ENCODE results near the gene OS9.

The OS9 gene

DNA sequence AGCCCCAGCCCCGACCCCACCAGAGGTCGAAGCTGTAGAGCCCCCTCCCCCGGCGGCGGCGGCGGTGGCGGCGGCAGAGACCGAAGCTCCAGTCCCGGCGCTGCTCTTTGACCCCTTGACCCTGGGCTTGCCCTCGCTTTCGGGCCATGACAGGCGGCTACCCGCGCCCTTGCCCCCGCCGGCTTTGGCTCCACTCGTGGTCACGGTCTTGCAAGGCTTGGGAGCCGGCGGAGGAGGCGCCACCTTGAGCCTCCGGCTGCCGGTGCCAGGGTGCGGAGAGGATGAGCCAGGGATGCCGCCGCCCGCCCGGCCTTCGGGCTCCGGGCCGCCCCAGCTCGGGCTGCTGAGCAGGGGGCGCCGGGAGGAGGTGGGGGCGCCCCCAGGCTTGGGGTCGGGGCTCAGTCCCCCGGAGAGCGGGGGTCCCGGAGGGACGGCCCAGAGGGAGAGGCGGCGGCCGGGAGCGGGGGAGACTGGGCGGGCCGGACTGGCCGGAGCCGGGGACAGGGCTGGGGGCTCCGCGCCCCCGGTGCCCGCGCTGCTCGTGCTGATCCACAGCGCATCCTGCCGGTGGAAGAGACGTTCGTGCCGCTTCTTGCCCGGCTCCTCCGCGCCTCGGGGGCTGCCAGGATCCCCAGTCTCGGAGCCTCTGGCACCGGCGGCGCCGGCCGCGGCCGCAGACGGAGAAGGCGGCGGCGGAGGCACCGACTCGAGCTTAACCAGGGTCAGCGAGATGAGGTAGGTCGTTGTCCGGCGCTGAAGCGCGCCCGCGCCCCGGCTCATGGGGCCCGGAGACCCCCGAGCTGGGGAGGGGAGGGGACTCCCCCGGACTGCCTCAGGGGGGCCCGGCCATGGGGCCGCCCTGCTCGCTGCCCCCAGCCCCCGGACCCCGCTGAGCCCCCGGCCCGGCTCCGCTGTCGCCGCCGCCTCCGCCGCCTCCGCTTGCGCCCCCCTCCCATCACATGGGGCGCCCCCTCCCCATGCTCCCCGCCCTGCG lies 43.8 kb downstream of the OS9 start:
- DNase-seq (ENCODE audit: low spot score): no peak

GRCh38 chr12:57738661-57739237 lies 44.8 kb downstream of the OS9 start, which contains the start of gene AGAP2:
Gene AGAP2 (minus strand): TSS chr12:57738742. CDS start chr12:57738246, 496 bp downstream.
- DNase-seq (ENCODE audit: low spot score): peak; percentile 56

DNA sequence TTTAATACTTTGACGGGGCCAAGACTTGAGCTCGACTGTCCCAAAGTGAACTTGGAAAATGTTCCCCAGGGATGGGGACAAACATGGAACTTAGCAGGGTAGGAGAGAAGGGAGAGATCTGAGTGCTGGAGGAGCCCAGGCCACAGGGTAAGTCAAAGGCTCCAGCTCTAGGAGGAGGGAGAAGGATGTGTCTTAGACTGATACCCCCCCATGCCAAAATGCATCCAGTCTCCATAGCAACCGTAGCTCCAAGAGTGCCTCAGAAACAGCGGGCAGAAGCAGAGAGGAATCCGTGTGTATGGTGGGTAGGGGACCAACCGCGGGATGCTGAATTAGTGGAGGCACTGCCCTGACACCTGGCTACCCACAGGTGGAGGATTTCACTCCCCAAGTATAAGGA lies 45.5 kb downstream of the OS9 start:
- DNase-seq (ENCODE audit: low spot score): no peak

DNA sequence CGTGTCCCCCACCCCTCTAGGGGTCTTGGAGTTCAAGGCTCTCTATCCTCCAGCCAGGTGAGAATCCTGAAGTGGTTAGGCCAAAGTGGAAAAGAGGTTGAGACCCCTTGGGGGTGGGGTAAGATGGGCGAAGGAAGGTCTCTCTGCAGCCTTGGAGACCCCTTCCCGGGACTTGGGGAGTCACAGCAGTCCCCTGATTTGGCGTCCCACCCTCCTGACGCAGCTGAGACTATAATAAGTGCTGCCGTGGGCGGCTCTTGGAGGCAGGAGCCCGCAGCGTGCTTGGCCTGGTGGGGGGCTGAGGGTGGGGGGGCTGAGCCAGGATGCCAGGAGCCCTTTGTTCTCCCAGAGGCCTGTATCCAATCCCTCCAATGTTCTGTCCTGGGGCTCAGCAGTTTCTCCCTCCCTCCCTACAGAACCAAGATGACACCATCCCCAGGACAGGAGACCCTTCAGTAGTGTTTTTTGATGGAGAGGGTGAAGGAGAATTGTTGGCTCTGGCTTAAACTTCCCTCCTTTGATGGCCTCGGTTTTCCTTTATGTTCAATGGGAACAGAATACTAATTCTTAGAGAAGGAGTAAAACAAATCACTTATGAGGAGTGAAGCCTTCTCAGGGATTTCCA lies 46.1 kb downstream of the OS9 start:
- DNase-seq (ENCODE audit: low spot score): no peak

- peak; percentile 73 for DNase-seq (ENCODE audit: low spot score)
These were observed 46.9 kb downstream of the OS9 start for GRCh38 chr12:57740656-57741412.

DNA sequence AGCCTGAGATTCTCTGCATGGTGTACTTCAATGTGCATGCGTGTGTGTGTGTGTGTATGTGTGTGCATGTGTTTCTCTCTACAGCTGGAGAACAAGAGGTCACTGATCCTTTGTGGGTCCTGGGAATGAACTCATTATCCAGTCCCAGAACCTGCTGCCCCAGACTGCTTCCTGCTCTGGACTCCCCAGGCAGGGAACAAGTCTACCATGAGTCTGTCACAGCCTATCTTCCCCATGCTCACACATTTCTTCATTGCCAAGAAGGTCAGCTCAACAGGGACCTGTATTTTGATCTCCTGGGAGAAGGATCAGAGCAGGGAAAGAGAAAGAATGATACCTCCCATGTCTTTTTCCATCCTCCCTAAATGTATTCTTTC lies 47.5 kb downstream of the OS9 start:
- no peak for DNase-seq (ENCODE audit: low spot score)

DNA sequence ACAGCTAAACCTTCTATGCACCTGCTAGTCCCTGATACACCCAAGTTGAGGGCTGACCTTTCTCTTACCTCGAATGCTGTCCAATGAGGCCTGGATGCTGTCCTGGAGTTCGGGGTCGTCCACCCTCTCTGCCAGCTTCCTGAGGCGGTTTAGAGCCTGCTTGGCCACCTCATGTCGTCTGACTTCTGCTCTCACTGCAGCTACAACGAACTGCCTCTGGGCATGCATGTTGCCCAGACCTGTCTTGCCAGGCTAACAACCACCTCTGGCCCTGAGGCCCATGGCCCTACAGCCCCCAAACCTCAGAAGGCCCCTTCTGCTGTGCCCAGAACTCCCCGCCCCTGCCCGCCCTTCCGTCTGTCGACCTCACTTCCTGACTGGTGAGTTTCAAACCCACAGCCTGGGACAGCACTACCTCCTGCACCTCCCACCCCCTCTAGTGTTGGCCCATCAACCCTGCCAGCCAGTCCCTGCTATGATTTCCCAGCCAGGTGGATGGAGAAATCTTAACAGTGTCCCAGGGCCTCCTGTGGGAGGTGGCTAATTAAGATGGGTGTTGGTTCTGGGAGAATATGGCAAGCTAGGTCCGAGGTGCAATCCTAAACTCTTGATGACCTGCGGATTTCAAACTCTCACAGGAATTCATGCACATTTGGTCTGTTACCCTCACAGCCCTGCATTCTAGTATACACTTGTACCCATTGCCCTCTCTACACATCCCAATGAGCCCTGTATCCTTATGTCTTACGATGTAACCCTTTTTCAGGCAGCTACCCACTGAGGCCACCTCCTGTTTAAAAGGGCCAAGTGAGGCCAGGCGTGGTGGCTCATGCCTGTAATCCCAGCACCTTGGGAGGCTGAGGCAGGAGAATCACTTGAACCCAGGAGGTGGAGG lies 48.2 kb downstream of the OS9 start:
- no peak for DNase-seq (ENCODE audit: low spot score)

DNA sequence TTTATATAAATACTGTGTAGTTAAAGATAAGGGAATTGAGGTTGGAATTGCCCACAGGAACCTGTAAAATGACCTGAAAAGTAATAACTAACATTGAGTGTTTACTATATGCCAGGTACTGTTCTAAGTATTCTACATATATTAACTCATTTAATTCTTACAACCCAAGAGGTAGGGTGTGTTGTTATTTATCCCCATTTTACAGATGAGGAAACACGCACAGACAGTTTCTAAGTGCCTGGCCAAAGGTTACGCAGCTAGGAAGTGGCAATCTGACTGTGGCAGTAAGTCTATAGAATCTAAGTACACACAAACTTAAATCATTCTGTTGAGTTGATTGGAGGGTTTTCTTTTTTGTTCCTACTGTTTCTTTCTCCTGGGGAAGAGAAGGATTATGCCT lies 49.8 kb downstream of the OS9 start:
- DNase-seq (ENCODE audit: low spot score): no peak

DNA sequence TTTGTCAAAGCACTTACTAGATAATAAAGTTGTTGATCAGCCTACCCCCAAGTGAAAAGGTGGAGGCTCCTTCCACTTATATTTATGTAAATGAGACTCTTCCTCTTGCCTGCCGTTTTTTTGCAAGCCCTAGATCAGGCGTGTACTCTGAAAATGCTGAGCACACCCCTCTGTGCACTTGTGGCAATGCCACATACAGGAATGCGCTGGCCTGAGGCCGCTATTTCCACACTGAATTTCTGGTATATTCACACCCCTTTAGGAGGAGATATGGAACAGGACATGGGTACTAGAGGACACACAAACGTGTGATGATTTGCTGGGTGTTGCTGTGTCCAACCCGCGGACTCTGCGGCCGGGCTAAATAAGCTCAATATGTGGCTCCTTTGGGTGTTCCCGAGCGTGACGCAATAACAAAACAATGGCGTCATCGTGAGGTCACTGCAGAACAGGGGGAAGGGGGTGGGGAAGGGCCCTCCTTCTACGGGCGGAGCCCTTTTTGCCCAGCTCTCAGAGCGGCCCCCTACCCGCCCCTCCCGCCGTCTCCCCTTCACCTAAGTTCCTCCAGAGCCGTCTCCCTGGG lies 50.4 kb downstream of the OS9 start:
- DNase-seq (ENCODE audit: low spot score): no peak

DNA sequence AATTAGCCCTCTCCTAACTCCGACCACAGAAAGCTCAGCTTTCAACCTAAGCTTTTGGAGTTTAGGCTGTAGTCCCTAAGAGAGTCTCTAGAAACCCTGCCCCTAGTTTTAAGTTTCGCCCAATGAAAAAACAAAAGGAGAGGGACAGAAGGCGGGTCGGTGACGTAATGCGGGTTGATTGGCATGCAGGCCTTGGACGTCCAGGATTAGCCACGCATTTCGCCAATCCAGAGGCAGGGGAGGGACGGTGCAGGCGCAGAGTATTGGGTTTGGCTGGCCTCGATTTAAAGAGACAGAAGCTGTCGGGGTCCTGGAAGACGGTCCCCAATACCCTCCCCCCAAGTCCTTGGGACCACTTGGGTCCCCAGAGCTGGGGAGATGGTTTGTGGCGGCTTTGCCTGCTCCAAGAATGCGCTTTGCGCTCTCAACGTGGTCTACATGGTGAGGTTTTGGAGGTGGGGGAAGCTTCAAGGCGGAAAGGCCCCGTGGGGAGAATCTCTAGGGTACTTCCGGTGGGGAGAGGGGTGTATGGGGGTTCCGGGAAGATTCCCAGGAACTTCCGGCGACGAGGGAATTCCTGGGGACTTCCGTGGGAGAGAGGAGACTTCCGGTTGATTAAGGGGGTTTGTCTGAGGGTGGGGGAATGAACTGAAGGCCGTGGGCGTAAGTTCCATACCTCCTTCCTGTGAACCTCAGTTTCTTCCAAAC lies 51.0 kb downstream of the OS9 start, which contains the start of gene TSPAN31:
TSPAN31 (plus strand) TSS at position 263 of the 708 bp plus-strand sequence; CDS start at position 379, 116 bp downstream.
- peak; percentile 100 for DNase-seq (ENCODE audit: low spot score)

- no peak for DNase-seq (ENCODE audit: low spot score)
These were observed 51.6 kb downstream of the OS9 start for GRCh38 chr12:57745485-57745881.

DNA sequence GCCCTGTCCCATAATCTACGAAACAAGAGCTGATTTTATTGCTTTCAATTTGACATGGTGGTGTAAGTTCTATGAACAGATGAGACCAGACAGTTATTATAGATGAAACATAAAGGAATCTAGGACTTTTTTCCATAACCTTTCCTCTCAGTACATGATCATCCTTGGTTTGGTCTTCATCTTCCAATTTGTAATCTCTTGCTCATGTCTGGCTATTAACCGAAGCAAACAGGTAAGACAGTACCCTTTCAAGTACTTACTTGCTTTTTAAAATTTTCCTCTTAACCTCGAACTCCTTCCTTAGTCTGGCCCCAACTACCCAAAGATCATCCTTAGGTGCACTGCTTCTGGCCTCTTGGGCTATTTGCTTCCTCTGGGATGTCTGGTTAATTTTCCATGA lies 52.1 kb downstream of the OS9 start:
- no peak for DNase-seq (ENCODE audit: low spot score)

GRCh38 chr12:57749061-57749460 lies 55.1 kb downstream of the OS9 start:
- DNase-seq (ENCODE audit: low spot score): no peak

DNA sequence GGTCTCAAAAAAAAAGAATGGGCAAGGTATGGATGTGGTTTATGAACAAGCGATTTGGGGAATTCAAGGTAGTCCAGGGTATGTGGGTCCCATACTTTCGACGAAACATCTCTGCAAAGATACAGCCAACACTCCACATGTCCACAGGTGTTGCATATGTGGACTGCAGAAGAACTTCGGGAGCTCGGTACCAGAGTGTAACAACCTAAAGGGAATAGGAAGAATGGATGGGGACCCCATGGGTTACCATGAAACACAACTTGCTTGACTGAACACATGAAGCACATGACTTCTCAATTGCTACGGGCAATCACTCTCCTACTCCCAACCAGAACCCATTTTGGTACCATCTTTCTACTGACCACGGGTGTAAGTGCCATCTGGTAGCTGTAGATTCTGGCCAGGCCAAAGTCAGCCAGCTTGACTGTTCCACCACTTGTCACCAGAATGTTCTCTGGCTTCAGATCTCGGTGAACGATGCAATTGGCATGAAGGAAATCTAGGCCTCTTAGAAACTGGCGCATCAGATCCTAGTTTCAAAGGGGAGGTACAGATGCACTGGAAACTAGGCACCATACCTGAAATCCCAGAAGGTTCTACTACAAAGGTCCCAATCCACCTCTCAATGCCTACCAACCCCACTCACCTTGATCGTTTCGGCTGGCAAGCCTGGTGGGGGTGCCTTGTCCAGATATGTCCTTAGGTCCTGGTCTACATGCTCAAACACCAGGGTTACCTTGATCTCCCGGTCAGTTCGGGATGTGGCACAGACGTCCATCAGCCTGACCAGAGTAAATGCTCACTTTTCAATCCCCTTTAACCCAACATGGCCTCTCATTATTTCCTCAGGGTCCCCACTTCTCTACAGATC lies 56.9 kb downstream of the OS9 start:
- no peak for DNase-seq (ENCODE audit: low spot score)

DNA sequence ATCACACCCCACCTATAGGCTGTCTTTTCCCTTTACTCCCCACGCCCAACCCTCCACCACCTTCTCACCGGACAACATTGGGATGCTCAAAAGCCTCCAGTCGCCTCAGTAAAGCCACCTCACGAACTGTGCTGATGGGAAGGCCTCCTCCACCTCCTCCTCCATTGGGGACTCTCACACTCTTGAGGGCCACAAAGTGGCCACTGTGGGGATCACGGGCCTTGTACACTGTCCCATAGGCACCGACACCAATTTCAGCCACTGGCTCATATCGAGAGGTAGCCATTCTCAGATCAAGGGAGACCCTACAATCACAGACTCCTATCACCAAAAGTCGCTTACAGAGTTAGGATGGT lies 57.5 kb downstream of the OS9 start:
- DNase-seq (ENCODE audit: low spot score): no peak

DNA sequence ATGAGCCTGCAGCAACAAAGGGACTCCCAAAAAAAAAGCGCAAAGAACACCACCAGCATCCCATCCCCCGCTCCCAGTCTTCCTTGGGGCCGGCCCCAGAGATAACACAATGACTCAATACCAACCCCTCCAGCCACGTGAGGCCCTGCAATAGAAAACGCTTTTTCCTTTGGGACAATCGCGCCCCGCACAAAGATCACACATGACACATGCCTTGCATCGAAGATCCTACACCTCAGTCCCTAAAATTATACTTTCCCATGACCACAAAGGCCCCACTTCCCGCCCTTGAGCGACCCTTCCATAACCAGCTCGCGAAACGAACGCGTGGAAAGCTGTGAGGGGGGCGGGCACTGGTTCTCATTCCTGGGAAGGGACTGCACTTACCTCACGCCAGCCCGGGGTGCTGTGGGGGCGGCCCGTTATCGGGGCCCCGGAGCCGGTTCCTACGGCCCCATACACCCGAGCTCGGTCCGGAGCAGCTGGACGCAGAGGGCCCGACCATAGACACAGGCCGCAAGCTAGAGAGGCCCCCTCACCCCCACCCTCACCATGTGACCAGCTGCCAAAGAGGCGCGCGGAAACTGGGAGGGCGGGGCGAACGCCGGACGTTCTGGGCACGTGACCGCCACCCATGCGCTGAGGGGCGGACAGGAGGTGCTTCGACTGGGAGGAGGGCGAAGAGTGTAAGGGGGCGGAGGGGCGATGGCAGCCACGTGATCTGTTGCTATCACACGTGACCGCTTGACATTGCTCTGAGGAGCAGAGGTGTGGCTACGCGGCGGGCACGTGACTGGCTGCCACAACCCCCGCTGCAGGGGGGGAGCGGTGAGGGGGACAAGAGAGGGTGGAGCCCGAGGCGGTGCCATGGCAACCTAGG lies 58.1 kb downstream of the OS9 start, which contains the start of gene CDK4:
CDK4 (minus strand) TSS at position 523 of the 880 bp plus-strand sequence. CDS start 593 bp downstream, outside the sequence.
- peak; percentile 100 for DNase-seq (ENCODE audit: low spot score)

- DNase-seq (ENCODE audit: low spot score): no peak
These were observed 58.7 kb downstream of the OS9 start for GRCh38 chr12:57752668-57753000.

DNA sequence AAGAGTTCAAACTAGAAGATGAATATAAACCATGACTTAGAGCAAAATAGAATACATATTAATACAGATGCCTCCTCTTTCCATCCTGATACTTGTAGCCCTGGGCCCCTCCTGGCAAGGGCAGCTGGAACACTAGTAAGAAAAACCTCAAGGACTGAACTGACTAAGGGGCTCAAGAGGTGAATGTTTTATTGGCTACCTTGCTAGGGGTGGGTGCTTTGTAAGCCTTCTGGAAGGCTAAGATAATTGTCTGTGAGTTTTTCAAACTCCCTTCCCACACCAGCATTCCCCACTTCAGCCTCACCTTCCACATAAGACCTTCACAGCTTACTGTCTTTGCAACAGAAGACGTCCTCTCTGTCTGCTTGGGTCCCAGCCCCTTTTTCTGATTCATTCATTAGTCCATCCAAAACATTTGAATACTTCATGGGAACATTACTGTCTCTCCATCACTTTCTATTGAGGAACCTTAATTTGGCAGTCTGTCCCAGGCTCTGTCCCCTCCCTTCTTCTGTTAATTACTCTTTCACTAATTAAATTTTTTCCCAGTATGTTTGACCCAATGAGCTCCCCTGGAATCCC lies 59.9 kb downstream of the OS9 start:
- DNase-seq (ENCODE audit: low spot score): no peak
